ENCODE data around the gene MRPL16. TPM values are rescaled to one million over a fixed set of nuclear protein-coding genes. Genes with fewer than 3 reads are reported as not detected.

MRPL16 gene
- total and polyA plus RNA-seq, 2 of the 4 experiments (the other 2 are of a cell fraction): 43.9 to 71.3 TPM

GRCh38 chr11:59849129-59849528, 38.6 kb upstream of the MRPL16 start:
- CTCF ChIA-PET: no interaction called here
- H3K9me3 ChIP-seq (ENCODE audit: control insufficient read depth, insufficient read depth, low read length): no peaks in the 10 kb centered on the region
- H3K9me1 ChIP-seq (ENCODE audit: insufficient read depth, low read length): no peaks in the 10 kb centered on the region
- H2BK5ac ChIP-seq (ENCODE audit: low read depth, low read length, poor library complexity, severe bottlenecking): no peak overlapping the region
- no peaks in the 10 kb centered on the region for H4K20me1 ChIP-seq (ENCODE audit: insufficient read depth, low read length)
- H2BK20ac ChIP-seq (ENCODE audit: low read depth, low read length): no peak overlapping the region
- no peaks in the 10 kb centered on the region for H3K36me3 ChIP-seq (ENCODE audit: control insufficient read depth, insufficient read depth, low read length)
- H3K4ac ChIP-seq (ENCODE audit: low read depth, low read length): no peak overlapping the region
- no peak overlapping the region for H3K4me2 ChIP-seq (ENCODE audit: low read depth, low read length)
- no peaks in the 10 kb centered on the region; the same call in 1 of the 2 replicates for H3K27me3 ChIP-seq (ENCODE audit: control insufficient read depth, insufficient read depth, low read length)
- H3K27ac ChIP-seq (ENCODE audit: insufficient read depth, low read length): no peak overlapping the region
- no peak overlapping the region for H2AFZ ChIP-seq (replicated peaks; ENCODE audit: low read length, poor library complexity)
- H3K56ac ChIP-seq (ENCODE audit: extremely low read depth, insufficient read depth, low read length): no peak overlapping the region
- no peak overlapping the region for H3K18ac ChIP-seq (ENCODE audit: low read depth, low read length)
- H3K4me3 ChIP-seq (ENCODE audit: insufficient read depth, low read depth, low read length): no peak overlapping the region
- dilution Hi-C loops (cut with HindIII; ENCODE audit: low sequenced_read_pairs, unreplicated experiment) (no loop called here), in situ Hi-C loops (cut with MboI; ENCODE audit: low sequenced_read_pairs) (loop anchor here (25.0 kb wide), 1 partner anchor 338 kb away; the partner anchor contains the start of gene MS4A6A), intact Hi-C loops (cut with micrococcal nuclease) (no loop called here)
- H4K8ac ChIP-seq (ENCODE audit: low read depth in 2 of 2, low read length in 2 of 2): no peak overlapping the region
- BruUV-seq (replicated peaks): no TSS peak
- no peak overlapping the region for H3K14ac ChIP-seq (replicated peaks; ENCODE audit: low read depth, low read length)
- no peak overlapping the region for H2BK15ac ChIP-seq (ENCODE audit: low read depth, low read length)
- no peaks in the 10 kb centered on the region for H3K4me1 ChIP-seq (ENCODE audit: control insufficient read depth, insufficient read depth, low read length)
- ATAC-seq (ENCODE audit: low read depth) (no peak), DNase-seq (no peak)
- no peak overlapping the region for H4K5ac ChIP-seq (ENCODE audit: low read depth, low read length)
- no peak overlapping the region for H4K91ac ChIP-seq (ENCODE audit: insufficient read depth, low read depth, low read length)
- no peak overlapping the region for H2BK120ac ChIP-seq (ENCODE audit: low read depth, low read length)
- TF ChIP-seq SMC3 (IDR thresholded peaks at IDR 0.05; ENCODE audit: low read depth, low read length) (no peak), POLR2A (IDR thresholded peaks at IDR 0.05; ENCODE audit: low read depth, low read length) (no peak), BHLHE40 (IDR thresholded peaks at IDR 0.05; ENCODE audit: low read depth, low read length) (no peak), RCOR1 (IDR thresholded peaks at IDR 0.05; ENCODE audit: insufficient replicate concordance, low read length) (no peak), CHD1 (IDR thresholded peaks at IDR 0.05; ENCODE audit: low read depth, low read length) (no peak), CEBPB (IDR thresholded peaks at IDR 0.05; ENCODE audit: low read depth, low read length) (no peak), MXI1 (IDR thresholded peaks at IDR 0.05; ENCODE audit: borderline replicate concordance, low read depth, low read length) (no peak), MAFK (IDR thresholded peaks at IDR 0.05; ENCODE audit: low read depth, low read length) (no peak), ELK1 (IDR thresholded peaks at IDR 0.05; ENCODE audit: borderline replicate concordance, low read depth, low read length) (no peak), RFX5 (IDR thresholded peaks at IDR 0.05; ENCODE audit: low read depth, low read length) (no peak), FOS (IDR thresholded peaks at IDR 0.05; ENCODE audit: low read depth, low read length) (no peak), MAZ (IDR thresholded peaks at IDR 0.05; ENCODE audit: borderline replicate concordance, low read depth, low read length) (no peak)
- no peak overlapping the region for H2AK5ac ChIP-seq (ENCODE audit: low read depth, low read length)
- H3K9ac ChIP-seq (ENCODE audit: low read depth, low read length): no peak overlapping the region
- H2AK9ac ChIP-seq (replicated peaks; ENCODE audit: low read depth, low read length, poor library complexity): no peak overlapping the region
- POLR2A ChIA-PET (ENCODE audit: unreplicated experiment): no interaction called here
- WGBS, 2 experiments (ENCODE audit: extremely low coverage in 2 of 2, insufficient read length in 1 of 2): no CpG with 5 or more reads among the region's 2 CpGs
- H3K79me1 ChIP-seq (ENCODE audit: low read depth in 1 of 2, low read length in 2 of 2): no peaks in the 10 kb centered on the region
- no peak overlapping the region for H3K23ac ChIP-seq (ENCODE audit: low read depth, low read length)

All from IMR-90 (cell line).